Caki2 (cell line): ENCODE measurements around the gene FAM229A. TPM values are rescaled to one million over a fixed set of nuclear protein-coding genes. Genes with fewer than 3 reads are reported as not detected.

Experiments
- DNase-seq: peaks from one replicate; pipeline ENCODE4 v3.0.0-alpha.2; 2015; ENCODE audit warnings: low read depth
- in situ Hi-C: cut with HindIII; loops from 2 replicates; pipeline ENCODE4 v1.10.0; 2016; ENCODE audit warnings: low sequenced_read_pairs, low pct_unique_long_range_greater_than_20kb, mixed read lengths
- total RNA-seq: library from RNA; depleted of rRNA; stranded (reverse); fragments of >200 nt; shearing (Covaris generic); gene quantifications from 2 replicates; pipeline ENCODE4 v1.2.3, GENCODE V29; 2014; ENCODE audit warnings: low replicate concordance

Gene FAM229A
- total RNA-seq, 1 experiment from 2014 or later = not detected

DNA sequence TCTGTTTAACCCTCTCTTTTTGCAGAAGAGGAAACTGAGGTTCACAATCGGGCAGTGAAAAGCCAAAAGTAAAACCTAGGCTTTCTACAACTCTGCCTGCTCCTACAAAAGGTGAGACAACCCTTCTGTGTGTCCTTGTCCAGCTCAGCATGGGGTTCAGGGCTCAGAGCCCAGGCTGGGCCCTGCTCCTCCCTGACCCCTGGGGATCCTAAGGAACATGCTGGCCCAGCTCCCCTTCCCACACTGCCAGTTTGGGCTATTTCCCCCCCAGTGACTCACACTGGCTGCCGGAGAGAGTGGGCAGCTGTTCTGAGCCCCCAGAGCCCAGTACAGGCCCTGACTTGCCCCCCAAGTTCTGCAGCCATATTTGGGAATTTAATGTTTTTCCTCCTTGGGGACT, 8.9 kb downstream of the FAM229A start:
- in situ Hi-C loops = no loop called here

DNA sequence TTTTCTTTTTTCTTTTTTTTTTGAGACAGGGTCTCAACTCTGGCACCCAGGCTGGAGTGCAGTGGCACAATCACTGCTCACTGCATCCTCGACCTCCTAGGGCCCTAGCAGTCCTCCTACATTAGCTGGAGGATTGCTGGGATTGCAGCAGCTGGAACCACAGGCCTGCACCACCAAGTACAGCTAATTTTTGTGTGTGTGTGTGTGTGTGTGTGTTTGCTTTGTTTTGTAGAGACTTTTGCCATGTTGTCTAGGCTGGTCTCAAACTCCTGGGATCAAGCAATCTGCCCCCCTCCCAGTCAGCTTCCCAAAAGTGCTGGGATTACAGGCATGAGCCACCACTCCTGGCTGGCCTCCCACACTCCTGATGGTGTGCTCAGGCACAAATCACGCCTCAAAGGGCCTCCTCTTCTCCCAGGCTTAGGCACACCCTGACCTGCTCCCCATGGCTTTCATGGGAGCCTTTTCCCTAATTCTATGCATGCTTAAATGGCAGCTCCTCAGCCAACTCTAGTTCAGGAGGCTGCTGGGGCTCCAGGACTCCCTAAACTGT, 9.4 kb downstream of the FAM229A start:
- in situ Hi-C loops = no loop called here
- DNase-seq = no peak

More for the DNA sequence above, 8.9 kb downstream of the FAM229A start:
- no peak for DNase-seq

- in situ Hi-C loops = no loop called here
- no peak for DNase-seq
These were observed 10.0 kb downstream of the FAM229A start for GRCh38 chr1:32352239-32352745.

DNA sequence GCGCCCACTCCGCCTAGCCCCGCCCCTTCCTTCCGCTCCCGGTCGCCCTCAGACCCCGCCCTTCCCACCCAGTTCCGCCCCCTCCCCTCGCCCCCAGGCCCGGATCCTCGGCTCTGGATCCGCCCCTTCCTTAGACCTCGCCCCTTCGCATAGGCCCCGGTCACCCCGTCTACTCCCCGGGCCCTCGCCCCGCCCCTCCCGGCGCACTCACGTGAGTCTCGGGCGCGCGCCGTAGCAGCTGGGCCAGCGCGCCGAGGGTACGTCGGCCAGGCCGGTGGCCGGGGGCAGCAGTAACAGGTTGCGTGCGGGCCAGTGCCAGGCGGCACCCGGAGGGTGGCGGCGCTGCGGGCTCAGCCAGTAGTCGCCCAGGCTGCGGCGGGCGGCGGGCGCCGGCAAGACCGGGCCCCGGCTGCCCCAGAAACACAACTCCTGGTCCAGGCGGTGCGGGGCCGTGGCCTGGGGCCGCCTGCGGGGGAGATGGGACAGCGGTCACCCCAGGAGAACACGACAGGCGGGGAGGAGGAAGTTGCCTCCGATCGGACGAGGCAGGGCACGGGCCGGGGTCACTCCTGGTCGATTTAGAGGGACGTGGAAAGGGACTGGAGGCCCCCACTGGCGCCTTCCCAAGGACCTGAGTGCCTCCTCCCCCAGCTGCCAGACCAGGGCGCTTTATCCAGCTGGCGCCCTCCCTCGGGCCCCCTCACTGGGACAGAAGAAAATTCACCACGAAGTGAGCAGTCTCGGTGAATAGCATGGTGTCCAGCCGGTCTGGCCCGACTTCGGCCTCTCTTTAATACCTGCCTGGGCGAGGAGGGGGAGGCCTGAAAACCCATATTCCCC, 10.7 kb downstream of the FAM229A start:
- in situ Hi-C loops = no loop called here
- peak; percentile 79 for DNase-seq

DNA sequence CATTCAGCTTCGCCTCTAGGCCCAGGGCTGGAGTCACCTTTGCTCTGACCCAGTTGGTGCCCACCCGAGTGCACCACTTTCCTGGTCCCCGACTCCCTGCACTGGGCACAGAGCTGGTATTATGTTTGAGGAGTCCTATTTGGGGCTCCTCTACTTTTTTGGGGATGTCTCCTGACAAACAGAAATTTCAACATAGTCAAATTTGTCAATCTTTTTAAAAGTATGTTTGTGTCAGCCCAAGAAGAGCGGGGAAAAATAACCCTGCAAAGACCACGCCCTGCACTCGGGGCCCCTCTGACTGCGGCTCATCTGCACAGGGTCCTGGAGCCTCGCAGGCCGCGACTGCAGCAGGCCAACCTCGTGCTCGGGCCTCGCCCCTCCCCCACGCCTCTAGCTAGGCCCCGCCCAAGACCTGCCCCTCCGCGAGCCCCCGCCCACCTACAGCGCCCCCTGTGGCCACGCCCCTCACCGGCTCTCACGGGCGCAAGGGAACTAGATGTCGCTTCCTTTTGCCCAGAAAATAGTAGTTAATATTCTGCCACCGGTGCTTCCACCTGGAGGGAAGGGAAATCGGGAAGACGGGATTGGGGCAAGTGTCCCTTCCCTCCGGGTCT, 11.4 kb downstream of the FAM229A start:
- in situ Hi-C loops = no loop called here
- no peak for DNase-seq

DNA sequence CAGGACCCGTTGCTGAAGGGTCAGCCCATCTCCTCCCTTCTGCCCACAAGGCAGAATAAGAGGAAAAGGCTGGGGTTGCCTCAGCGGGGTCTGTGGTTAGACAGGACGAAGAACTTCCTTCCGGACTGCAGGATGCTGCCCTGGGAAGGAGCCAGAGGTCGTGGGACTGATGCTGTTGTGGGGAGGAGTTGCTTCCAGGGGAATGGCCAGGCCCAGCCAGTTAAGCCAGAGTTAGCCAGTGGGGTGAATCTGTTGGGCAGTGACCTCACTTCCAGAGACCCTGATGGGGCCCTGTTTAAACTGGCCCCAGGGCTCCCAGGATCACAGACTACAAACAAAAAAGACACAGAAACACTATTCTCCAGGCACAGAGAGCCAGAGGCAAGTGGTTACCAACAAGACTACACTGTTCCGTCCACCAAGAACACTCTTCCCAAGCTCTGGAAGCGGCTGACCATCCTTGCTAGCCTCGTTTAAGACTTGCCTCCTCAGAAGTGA, 13.0 kb downstream of the FAM229A start:
- DNase-seq = no peak
- in situ Hi-C loops = no loop called here

- in situ Hi-C loops = no loop called here
These were observed 15.6 kb downstream of the FAM229A start for GRCh38 chr1:32346532-32347157.

GRCh38 chr1:32345289-32345827, 16.9 kb downstream of the FAM229A start:
- DNase-seq = no peak
- in situ Hi-C loops = no loop called here

More at GRCh38 chr1:32346532-32347157, 15.6 kb downstream of the FAM229A start:
- no peak for DNase-seq

- no peak for DNase-seq
- in situ Hi-C loops = no loop called here
These were observed 19.6 kb downstream of the FAM229A start for GRCh38 chr1:32342704-32343103.

- in situ Hi-C loops = no loop called here
- DNase-seq = no peak
These were observed 20.3 kb downstream of the FAM229A start for GRCh38 chr1:32341971-32342370.

GRCh38 chr1:32341186-32341757, 21.0 kb downstream of the FAM229A start:
- no peak for DNase-seq
- in situ Hi-C loops = no loop called here

DNA sequence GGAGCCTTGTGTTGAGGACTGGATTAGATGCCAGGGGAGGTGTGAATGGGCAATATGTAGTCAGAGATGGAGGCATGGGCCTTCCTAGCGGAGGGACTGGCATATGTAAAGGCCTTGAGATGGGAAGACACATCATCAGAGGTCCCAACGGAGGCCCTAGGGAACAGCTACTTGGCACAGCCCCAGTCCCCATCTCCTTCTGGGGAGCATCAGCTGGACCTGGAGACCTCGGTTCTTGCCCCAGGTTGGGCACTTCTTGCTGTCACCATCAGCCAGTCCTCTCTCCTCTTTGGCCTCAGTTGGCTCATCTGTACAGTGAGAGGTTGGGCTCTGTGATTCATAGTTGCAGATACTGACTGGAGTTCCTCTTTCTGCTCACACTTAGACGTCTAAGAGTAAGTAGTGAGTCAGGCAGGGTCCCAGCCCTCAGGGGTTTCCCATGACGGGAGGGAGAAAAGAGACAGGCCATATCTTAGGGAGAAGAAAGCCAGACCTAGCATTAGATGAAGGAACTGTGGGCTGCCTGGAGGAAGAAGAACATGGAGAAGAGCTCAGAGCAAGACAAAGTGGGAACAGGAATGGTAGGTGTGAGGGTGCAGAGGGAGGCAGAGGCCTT, 22.8 kb downstream of the FAM229A start:
- in situ Hi-C loops = no loop called here
- no peak for DNase-seq

GRCh38 chr1:32338637-32339145, 23.6 kb downstream of the FAM229A start:
- DNase-seq = no peak
- in situ Hi-C loops = no loop called here

GRCh38 chr1:32337855-32338636, 24.2 kb downstream of the FAM229A start:
- no peak for DNase-seq
- in situ Hi-C loops = no loop called here

- in situ Hi-C loops = no loop called here
- peak; percentile 33 for DNase-seq
These were observed 25.2 kb downstream of the FAM229A start for GRCh38 chr1:32336963-32337675.

- no peak for DNase-seq
- in situ Hi-C loops = no loop called here
These were observed 25.7 kb downstream of the FAM229A start for GRCh38 chr1:32336591-32336932.
